ENCODE results near the gene MGARP. TPM values are rescaled to one million over a fixed set of nuclear protein-coding genes. Genes with fewer than 3 reads are reported as not detected.

Gene MGARP
- total RNA-seq, 2 experiments from 2014 or later = not detected

DNA sequence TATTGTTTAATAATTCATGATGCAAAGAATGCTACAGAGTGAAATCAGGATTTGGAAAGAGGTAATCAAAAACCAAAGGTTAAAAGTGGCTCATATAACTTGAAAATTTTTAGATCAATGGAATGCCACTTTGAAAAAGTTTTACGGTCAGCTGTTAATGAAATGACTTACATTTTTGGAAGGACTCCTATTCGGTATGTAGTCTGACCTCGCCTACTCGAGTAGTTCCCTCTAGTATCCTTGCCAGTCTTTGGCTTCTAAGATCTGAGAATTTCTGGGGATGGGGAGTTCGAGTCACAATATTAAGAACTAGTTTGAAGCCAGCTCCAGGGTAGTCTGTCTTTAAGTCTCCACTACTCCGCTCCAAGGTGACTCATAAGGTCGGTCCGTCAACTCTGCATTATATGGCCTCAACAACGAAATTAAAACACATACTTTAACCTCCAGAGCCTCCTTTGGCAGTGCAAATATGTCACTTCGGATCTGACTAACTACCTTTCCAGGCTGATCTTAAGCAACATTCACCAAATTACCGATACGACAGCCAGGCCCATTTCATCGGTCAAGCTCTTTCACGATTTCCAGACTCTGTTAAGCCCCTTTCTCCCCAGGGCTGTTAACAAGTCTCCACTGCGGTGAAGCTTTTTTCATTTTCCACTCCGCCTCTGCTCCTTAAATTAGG lies 20.5 kb upstream of the MGARP start:
- Histone ChIP-seq H3K27ac (ENCODE audit: low read depth in 1 of 2, low read length in 2 of 2) (peak overlapping the region; percentile 97 to 98), H3K27me3 (ENCODE audit: control insufficient read depth in 1 of 2, insufficient read depth in 2 of 2, low read length in 2 of 2) (no peaks in the 10 kb centered on the region), H3K4me3 (ENCODE audit: low read length) (peak overlapping the region; percentile 91), H3K9me3 (ENCODE audit: control insufficient read depth in 1 of 2, insufficient read depth in 1 of 2, low read length in 2 of 2) (no peaks in the 10 kb centered on the region), H3K4me1 (ENCODE audit: insufficient read depth, low read length) (peaks cover 27% of the 10 kb centered on the region), H3K36me3 (ENCODE audit: insufficient read depth, low read length) (peaks cover 3% of the 10 kb centered on the region)
- H3K9me3 Mint-ChIP-seq = no peaks in the 10 kb centered on the region
- intact Hi-C loops (cut with DNase I, micrococcal nuclease) = loop anchor here (1.0 to 10.0 kb wide), 9 partner anchors 42 to 1074 kb away; partner anchors contain the start of genes ELF2 (in 1 of the 2), MAML3 (in 1 of the 2), NOCT (in 1 of the 2) and SCOC (in 1 of the 2)
- H3K4me1 Mint-ChIP-seq (ENCODE audit: low read depth) = peaks cover 69% of the 10 kb centered on the region
- H3K27ac Mint-ChIP-seq = peak overlapping the region; percentile 94
- H3K36me3 Mint-ChIP-seq (ENCODE audit: low read depth) = peaks cover 44% of the 10 kb centered on the region
- TF ChIP-seq, protein P1, sequence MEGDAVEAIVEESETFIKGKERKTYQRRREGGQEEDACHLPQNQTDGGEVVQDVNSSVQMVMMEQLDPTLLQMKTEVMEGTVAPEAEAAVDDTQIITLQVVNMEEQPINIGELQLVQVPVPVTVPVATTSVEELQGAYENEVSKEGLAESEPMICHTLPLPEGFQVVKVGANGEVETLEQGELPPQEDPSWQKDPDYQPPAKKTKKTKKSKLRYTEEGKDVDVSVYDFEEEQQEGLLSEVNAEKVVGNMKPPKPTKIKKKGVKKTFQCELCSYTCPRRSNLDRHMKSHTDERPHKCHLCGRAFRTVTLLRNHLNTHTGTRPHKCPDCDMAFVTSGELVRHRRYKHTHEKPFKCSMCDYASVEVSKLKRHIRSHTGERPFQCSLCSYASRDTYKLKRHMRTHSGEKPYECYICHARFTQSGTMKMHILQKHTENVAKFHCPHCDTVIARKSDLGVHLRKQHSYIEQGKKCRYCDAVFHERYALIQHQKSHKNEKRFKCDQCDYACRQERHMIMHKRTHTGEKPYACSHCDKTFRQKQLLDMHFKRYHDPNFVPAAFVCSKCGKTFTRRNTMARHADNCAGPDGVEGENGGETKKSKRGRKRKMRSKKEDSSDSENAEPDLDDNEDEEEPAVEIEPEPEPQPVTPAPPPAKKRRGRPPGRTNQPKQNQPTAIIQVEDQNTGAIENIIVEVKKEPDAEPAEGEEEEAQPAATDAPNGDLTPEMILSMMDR (IDR thresholded peaks at IDR 0.05) = no peak
- CTCF ChIA-PET = interaction anchor here (1.0 to 2.9 kb wide), 9 partner anchors 8 to 270 kb away, joined by 3 to 14 read pairs (median 4); no protein-coding TSS in a partner anchor
- POLR2A ChIA-PET = interaction anchor here (0.6 to 4.2 kb wide), 22 partner anchors 8 to 1223 kb away, joined by 3 to 61 read pairs (median 6); partner anchors contain the start of genes ELF2, ELMOD2, NOCT and RAB33B
- peak overlapping the region; percentile 95 for H3K4me3 Mint-ChIP-seq
- DNase-seq (peak in 5 of 14 experiments; percentile 15 to 64 (median 28)), ATAC-seq (ENCODE audit: poor library complexity) (peak; percentile 9)
- H3K27me3 Mint-ChIP-seq = no peaks in the 10 kb centered on the region

GRCh38 chr4:139299536-139299935 lies 19.5 kb upstream of the MGARP start:
- Histone ChIP-seq H3K27me3 (ENCODE audit: control insufficient read depth in 1 of 2, insufficient read depth in 2 of 2, low read length in 2 of 2) (no peaks in the 10 kb centered on the region), H3K36me3 (ENCODE audit: insufficient read depth, low read length) (peaks cover under 1% of the 10 kb centered on the region), H3K4me3 (ENCODE audit: low read length) (no peak overlapping the region), H3K9me3 (ENCODE audit: control insufficient read depth in 1 of 2, insufficient read depth in 1 of 2, low read length in 2 of 2) (no peaks in the 10 kb centered on the region), H3K27ac (ENCODE audit: low read depth in 1 of 2, low read length in 2 of 2) (no peak overlapping the region), H3K4me1 (ENCODE audit: insufficient read depth, low read length) (peaks cover 24% of the 10 kb centered on the region)
- intact Hi-C loops (cut with DNase I, micrococcal nuclease) = loop anchor here in 1 of 2 experiments (5.0 kb wide), 1 partner anchor 282 kb away; the partner anchor contains the start of gene NOCT
- Mint-ChIP-seq H3K4me3 (peak overlapping the region; percentile 95), H3K27me3 (no peaks in the 10 kb centered on the region), H3K9me3 (no peaks in the 10 kb centered on the region), H3K36me3 (ENCODE audit: low read depth) (peaks cover 44% of the 10 kb centered on the region), H3K4me1 (ENCODE audit: low read depth) (peaks cover 66% of the 10 kb centered on the region), H3K27ac (peak overlapping the region; percentile 94)
- ChIA-PET CTCF (interaction anchor here (1.2 to 1.9 kb wide), 3 partner anchors 200 to 269 kb away, joined by 5 to 9 read pairs (median 6); no protein-coding TSS in a partner anchor), POLR2A (interaction anchor here (0.6 to 4.2 kb wide), 6 partner anchors 16 to 256 kb away, joined by 4 to 57 read pairs (median 27); partner anchors contain the start of genes ELF2, RAB33B and SETD7)
- ATAC-seq (ENCODE audit: poor library complexity) = no peak
- no peak for DNase-seq
- TF ChIP-seq, protein P1 (IDR thresholded peaks at IDR 0.05) = no peak

GRCh38 chr4:139297001-139297410 lies 17.0 kb upstream of the MGARP start:
- Mint-ChIP-seq H3K4me1 (ENCODE audit: low read depth) (peaks cover 45% of the 10 kb centered on the region), H3K9me3 (no peaks in the 10 kb centered on the region), H3K27ac (peak overlapping the region; percentile 13), H3K27me3 (no peaks in the 10 kb centered on the region), H3K4me3 (peak overlapping the region; percentile 39), H3K36me3 (ENCODE audit: low read depth) (peaks cover 48% of the 10 kb centered on the region)
- ChIA-PET POLR2A (interaction anchor here (0.6 to 2.5 kb wide), 6 partner anchors 9 to 361 kb away, joined by 3 to 20 read pairs (median 10); partner anchors contain the start of gene ELF2), CTCF (interaction anchor here (0.6 to 2.5 kb wide), 6 partner anchors 15 to 266 kb away, joined by 3 to 15 read pairs (median 8); no protein-coding TSS in a partner anchor)
- ATAC-seq (ENCODE audit: poor library complexity) (no peak), DNase-seq (no peak)
- peaks cover 17% of the 10 kb centered on the region for H3K36me3 ChIP-seq (ENCODE audit: insufficient read depth, low read length)
- TF ChIP-seq, protein P1 (IDR thresholded peaks at IDR 0.05) = no peak
- intact Hi-C loops (cut with DNase I, micrococcal nuclease) = loop anchor here in 1 of 2 experiments (5.0 kb wide), 1 partner anchor 280 kb away; the partner anchor contains the start of gene NOCT
- no peaks in the 10 kb centered on the region for H3K9me3 ChIP-seq (ENCODE audit: control insufficient read depth in 1 of 2, insufficient read depth in 1 of 2, low read length in 2 of 2)
- no peak overlapping the region for H3K4me3 ChIP-seq (ENCODE audit: low read length)
- H3K27ac ChIP-seq (ENCODE audit: low read depth in 1 of 2, low read length in 2 of 2) = no peak overlapping the region
- peaks cover 20% of the 10 kb centered on the region for H3K4me1 ChIP-seq (ENCODE audit: insufficient read depth, low read length)
- no peaks in the 10 kb centered on the region for H3K27me3 ChIP-seq (ENCODE audit: control insufficient read depth in 1 of 2, insufficient read depth in 2 of 2, low read length in 2 of 2)
